Thyroid gland (tissue), 4 donors: Measurements from ENCODE around the gene F8A1.

Experiments used
- CTCF ChIP-seq, 6 experiments: fragments of 200-600 bp in 3 of 6; fragments of 450-650 bp in 3 of 6; sonication (generic) in 3 of 6; IDR thresholded peaks; one replicate each; pipeline ENCODE4 v1.5.1; 2016 to 2019; ENCODE audit warnings: antibody characterized with exemption in 6 of 6, mild to moderate bottlenecking in 2 of 6, inconsistent platforms in 1 of 6, moderate library complexity in 1 of 6
- POLR2A ChIP-seq, 2 donors: fragments of 450-650 bp; IDR thresholded peaks; one replicate each; pipeline ENCODE4 v1.6.1; 2017; ENCODE audit warnings: antibody characterized with exemption in 2 of 2, mild to moderate bottlenecking in 2 of 2, moderate library complexity in 1 of 2

GRCh38 chrX:154914052-154914451 lies 27.9 kb downstream of the F8A1 start:
- TF ChIP-seq CTCF (IDR thresholded peaks at IDR 0.05): no peak
- no peak for TF ChIP-seq POLR2A (IDR thresholded peaks at IDR 0.05)
